Glomerular visceral epithelial cell (primary cell): ENCODE measurements around the gene QSOX2.
A peak's percentile ranks its signal among the peaks of the same experiment; 100 is the strongest.

Experiments used
- DNase-seq: peaks from one replicate; pipeline ENCODE4 v3.0.0-alpha.2; 2016; ENCODE audit errors: extremely low spot score

The QSOX2 gene

DNA sequence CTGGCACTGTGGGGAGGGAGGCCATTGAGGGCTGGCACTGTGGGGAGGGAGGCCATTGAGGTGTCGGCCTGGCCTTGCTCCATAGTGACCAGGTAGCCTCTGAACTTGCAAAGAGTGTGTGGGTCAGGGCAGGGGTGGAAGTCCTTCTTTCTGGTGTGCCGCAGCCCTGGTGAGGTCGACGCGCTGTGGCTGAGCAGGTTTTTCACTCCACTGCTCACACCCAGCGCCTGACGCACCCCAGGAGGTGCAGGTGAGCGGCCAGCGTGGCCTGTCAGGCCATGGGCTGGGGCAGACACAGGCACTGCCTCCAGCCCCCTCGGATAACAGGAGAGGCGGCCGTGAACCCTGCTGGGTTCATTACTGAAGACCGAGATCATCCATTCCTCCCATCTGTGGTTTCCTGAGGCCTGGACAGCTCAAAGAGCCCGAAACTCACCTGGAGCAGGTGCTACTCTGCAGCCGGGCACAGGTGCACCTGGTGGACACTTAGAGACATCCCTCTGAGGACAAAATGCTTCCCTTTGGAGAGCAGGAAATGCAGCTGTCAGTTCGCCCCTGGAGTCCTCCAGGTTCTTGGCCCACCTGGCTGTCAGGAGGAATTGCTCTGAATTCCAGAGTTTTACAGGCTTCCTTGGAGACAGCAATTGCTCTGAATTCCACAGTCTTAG lies 73.1 kb downstream of the QSOX2 start:
- no peak for DNase-seq

DNA sequence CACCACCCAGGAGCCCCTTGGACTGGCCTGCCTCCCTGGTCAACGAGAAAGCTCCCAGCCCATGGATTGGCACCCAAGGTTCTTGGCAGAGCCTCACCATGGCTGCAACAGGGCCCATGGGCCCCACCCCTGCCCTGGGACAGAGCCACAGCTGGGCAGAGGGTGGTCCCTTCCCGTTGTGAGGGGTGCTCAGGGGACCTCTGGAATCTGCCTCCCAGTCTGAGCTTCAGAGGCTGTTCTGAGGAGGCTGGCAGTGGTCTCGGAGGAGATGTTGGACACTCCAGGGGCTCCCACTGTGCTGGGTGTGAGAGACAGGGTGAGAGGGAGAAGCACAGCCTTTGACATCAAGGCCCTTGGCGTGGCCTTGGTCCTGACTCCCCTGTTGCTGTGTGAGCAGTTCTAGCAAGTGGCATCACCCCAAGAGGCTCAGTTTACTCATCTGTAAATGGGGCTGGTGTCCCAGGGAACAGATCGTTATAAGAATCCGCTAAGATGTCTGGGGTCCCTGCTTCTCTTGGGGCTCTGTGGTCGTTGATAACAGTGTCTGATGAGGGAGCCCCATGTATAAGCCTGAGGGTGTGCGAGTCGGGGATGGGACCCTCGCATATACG lies 73.7 kb downstream of the QSOX2 start:
- no peak for DNase-seq

DNA sequence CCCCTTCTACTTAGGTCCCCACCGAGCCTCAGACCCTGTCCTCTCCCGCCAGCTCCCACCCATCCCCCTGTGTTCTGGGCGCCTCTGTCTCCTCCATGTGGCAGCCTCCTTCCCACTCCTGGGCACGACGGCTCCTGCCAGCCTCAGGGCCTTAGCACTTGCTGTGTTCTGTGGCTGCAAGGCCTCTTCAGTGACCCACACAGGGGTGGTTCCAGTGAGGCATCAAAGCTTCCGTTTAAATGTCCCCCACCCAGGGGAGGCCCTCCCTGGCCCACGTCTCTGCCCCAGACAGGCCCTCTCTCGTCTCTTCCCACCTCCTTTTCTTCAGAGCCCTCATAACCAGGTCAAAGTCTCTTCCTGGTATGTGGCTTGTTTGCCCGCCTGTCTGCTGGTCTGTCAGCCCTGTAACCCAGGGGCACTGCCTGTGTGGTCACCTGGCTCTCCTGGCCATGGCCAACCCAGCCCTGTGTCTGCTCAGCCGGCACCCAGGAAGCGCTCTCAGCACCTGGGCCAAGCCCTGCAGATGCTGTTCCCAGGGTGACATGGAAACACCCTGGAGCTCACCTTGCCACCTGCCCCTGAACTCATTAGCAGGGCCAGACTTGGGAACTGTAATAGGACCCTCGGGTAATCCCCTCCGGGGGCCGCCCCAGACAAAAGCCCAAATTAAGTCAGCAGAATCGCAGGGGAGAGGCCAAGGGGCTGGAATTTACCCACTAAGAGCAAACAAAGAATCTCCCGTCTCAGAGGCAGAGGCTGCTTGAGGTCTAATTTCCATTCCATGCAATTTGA lies 74.4 kb downstream of the QSOX2 start:
- DNase-seq, result no peak

DNA sequence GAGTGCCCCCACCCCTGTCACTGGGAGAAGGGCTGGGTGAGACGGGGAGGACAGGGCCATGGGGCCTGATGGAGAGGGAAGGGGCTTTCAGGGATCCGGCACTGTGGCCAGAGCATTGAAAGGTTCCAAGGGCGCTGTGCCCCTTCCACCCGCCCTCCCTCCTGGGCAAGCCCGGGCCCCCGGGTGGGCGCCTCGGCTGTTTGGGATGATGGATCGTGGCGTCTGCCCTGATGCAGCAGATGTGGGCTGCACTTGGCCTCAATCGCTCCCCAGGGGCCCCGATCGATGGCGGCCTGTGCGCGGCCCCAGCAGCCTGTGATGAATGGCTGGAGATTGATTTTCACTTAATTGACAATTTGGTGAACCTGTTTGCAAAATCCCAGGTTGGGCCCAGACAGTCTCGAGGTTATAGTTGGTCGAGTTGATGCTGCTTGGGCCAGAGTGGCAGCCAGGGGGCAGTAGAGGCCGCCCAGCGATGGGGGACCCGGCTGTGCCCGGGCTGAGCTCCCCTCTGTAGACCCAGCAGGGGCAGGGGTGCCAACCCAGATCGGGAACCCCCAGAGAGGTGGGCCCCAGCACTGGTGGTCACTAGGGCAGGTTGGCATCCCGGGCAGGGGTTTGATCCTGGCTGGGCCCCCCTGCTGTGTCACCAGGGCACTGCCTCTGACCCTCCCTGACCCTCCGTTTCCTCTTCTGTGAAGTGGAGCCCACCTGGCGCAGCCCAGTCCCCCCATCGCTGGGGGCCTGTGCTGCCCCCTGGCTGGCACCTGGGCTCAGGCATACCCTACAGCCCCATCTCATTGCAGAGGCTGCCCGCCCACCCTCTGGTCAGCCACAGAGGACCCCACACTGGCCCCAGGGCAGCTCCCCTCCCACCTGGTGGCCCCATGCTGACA lies 75.4 kb downstream of the QSOX2 start:
- DNase-seq, result peak; percentile 28

DNA sequence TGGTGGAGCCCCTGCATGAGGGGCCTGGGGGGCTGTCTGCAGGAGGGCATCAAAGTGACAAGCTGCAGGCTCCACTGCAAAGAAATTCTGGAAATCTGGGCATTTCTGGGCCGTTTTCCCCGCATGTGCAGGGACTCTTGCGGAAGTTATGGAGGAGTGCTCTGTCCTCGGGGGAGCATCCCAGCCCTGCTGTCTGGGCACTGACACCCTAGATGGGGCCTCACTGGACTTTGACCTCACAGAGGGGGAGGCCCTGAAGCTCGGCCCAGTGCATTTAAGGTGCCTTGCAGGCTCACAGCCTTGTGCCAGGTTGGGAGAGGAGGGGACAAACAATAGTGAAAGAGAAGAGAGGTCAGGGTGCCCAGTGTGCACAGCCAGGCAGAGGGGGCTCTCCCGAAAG lies 76.1 kb downstream of the QSOX2 start:
- DNase-seq, result no peak

DNA sequence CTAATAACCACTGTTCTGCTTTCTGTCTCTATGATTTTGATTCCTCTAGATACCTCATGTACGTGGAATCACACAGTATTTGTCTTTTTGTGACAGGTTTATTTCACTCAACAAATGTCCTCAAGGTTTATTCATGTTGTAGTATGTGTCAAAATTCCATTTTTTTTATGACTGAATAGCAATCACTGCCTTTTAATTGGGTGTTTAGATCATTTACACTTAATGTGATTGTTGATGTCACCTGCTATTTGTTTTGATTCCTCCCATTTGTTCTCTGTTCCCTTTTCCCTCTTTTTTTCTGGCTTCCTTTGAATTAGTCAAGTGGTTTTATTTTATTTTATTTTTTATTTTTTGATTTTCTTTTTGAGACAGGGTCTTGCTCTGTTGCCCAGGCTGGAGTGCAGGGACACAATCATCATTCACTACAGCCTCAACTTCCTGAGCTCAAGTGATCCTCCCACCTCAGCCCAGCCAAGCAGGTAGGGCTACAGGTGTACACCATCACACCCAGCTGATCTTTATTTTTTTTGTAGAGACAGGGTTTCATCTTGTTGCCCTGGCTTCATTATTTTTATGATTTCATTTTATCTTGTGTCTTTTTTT lies 82.3 kb downstream of the QSOX2 start:
- no peak for DNase-seq

DNA sequence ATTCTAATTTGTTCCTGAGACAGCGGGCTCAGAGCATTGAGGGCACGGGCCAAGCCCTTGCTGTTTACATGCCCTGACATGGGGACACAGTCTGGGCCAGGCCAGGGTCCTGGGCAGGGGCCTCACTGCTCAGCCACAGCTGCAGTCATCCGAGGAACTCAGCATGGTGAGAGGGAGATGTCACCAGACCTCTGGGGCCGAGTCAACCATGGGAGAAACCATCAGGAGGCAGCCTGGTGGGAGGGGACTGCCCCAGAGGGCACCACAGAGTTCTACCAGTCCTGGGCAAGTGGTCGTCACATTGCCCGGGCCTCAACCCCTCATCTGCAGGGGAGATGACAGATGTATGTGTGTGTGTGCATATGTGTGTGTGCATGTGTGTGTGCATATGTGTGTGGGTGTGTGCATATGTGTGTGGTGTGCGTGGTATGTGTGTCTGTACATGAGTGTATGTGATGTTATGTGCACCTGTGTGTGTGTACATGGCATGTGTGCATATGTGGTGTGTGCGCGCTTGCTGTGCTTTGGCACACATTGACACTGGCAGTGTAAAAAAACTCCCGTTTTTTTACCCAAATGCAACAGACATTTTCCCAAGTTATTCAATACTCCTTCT lies 84.5 kb downstream of the QSOX2 start:
- DNase-seq, result no peak

DNA sequence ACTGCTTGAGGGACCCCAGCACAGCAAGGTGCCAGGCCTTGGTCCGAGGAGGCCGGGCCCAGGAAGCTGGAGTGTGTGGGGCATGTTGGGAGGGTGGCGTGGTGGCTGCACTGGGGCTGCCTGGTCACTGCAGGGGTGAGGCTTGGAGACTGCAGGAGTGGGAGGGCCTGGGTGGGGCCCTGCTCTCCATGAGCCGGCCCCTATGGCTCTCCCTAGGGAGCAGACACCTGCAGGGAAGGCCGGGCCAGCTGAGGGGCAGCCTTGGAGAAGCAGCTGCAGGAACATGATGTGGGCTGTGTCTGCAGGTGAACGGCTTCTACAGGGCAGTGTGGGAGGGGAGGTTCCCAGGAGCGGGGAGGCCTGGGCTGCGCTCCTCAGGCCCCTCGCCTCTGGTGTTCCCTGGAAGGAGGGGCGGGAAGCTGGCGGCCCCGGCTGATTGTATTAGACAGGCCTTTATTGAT lies 85.2 kb downstream of the QSOX2 start:
- no peak for DNase-seq

DNA sequence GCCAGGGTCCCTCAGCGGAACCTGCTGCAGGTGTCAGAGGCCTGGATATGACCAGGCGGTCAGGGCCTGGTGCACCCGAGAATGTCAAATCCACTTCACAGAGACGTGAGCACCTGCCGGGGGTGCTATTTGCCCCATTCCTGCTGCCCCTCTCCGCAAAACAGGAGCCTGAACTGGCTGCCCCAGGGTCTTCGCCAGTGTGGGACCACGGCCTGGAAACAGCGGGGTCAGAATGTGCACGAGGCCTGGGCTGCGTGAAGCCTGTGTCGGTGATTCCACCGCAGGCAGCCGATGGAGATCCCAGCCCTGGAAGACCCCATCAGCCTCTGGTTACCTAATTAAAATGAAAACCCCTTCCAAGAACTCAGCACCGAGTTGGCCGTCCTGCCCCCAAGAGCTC lies 85.8 kb downstream of the QSOX2 start:
- DNase-seq, result no peak

DNA sequence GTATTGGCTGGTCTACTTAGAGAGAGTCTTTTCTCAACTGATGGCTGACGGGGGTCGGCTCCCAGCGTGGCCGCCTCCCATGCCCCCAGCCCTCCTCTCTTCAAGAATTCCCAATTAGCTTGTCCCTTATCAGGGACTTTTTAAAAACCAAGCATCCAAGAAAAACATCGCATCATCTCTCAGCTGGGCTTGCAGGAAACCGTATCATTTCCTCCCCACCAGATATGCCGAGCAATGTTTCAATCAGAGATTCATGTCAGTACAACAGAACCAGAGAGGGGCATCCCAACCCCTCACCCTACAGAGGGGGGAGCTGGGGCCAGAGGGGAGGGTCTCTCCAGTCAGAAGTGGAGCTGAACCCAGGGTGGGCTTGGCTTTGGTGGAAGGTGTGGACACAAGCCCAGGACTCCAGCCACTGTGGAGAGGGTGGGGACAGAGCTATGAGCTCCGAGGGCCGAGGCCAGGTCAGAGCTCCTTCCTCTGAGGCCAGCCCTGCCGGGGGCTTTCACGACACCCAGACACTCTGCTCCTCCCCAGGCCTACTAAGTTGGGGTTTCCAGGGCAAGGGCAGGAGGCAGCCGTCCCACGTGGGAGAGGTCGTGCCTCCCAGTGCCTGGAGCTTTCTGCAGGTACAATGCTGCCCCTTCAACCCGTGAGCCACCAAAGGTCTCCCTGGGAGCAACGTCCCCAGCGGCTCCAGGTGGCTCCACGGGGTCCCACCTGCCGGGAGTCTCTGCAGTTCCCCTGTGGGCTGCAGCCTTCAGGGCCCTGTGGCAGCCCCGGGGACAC lies 87.9 kb downstream of the QSOX2 start:
- DNase-seq, result no peak
